ENCODE results near the gene MRPS2. TPM values are rescaled to one million over a fixed set of nuclear protein-coding genes. Genes with fewer than 3 reads are reported as not detected.

The MRPS2 gene
- polyA plus RNA-seq, 1 donor (not counting 4 experiments of a cell fraction or from before 2014, with no cell fraction given) = 44.7 TPM

- Histone ChIP-seq H3K27ac (ENCODE audit: control insufficient read depth, insufficient read depth, low read length) (peak overlapping the region; percentile 76), H3K9ac (ENCODE audit: control insufficient read depth, extremely low read depth, insufficient read depth, low read length) (peak overlapping the region; percentile 26), H3K4me2 (ENCODE audit: control insufficient read depth, extremely low read depth, insufficient read depth, low read depth, low read length) (peak overlapping the region; percentile 85)
Observed at GRCh38 chr9:135468854-135469521, 31.5 kb upstream of the MRPS2 start.

GRCh38 chr9:135471791-135472640 lies 28.5 kb upstream of the MRPS2 start:
- H2AFZ ChIP-seq (ENCODE audit: control insufficient read depth, low read length) = no peak overlapping the region
- no peaks in the 10 kb centered on the region for H3K9me1 ChIP-seq (ENCODE audit: control insufficient read depth, extremely low read depth, insufficient read depth, low read length)
- H3K9me3 ChIP-seq (ENCODE audit: control insufficient read depth, low read depth, low read length) = no peaks in the 10 kb centered on the region
- no peak overlapping the region for H3K9ac ChIP-seq (ENCODE audit: control insufficient read depth, extremely low read depth, insufficient read depth, low read length)
- no peaks in the 10 kb centered on the region for H4K20me1 ChIP-seq (ENCODE audit: control insufficient read depth, extremely low read depth, insufficient read depth, low read length)
- no peaks in the 10 kb centered on the region for H3K27me3 ChIP-seq (ENCODE audit: control insufficient read depth, extremely low read depth, insufficient read depth, low read length)
- no peaks in the 10 kb centered on the region for H3K36me3 ChIP-seq (ENCODE audit: control insufficient read depth in 2 of 2, extremely low read depth in 1 of 2, insufficient read depth in 2 of 2, low read length in 2 of 2)
- H3K27ac ChIP-seq (ENCODE audit: control insufficient read depth, insufficient read depth, low read length) = no peak overlapping the region
- dilution Hi-C loops (cut with MboI; ENCODE audit: extremely low pct_ligation_motif_present, low sequenced_read_pairs) = no loop called here
- no peak overlapping the region for H3K4me2 ChIP-seq (ENCODE audit: control insufficient read depth, extremely low read depth, insufficient read depth, low read depth, low read length)
- H3K79me2 ChIP-seq (ENCODE audit: control insufficient read depth, insufficient read depth, low read length) = no peaks in the 10 kb centered on the region
- H3K4me1 ChIP-seq (ENCODE audit: control insufficient read depth, extremely low read depth, insufficient read depth, low read length) = peaks cover 16% of the 10 kb centered on the region
- no peak for DNase-seq (ENCODE audit: low read depth, low spot score)
- no peak overlapping the region for H3K4me3 ChIP-seq (ENCODE audit: control insufficient read depth in 2 of 3, extremely low read depth in 1 of 3, insufficient read depth in 2 of 3, low read depth in 1 of 3, low read length in 3 of 3)
- FAIRE-seq = no peak
- TF ChIP-seq EZH2 (IDR thresholded peaks at IDR 0.05; ENCODE audit: low read length) (no peak), CTCF (optimal IDR thresholded peaks at IDR 0.05 in 1 of 3, IDR thresholded peaks at IDR 0.05 in 1 of 3, conservative IDR thresholded peaks at IDR 0.05 in 1 of 3; ENCODE audit: extremely low read depth in 1 of 3, insufficient read depth in 2 of 3, low read length in 3 of 3) (no peak)

More at GRCh38 chr9:135468854-135469521, 31.5 kb upstream of the MRPS2 start:
- no peak for TF ChIP-seq EZH2 (IDR thresholded peaks at IDR 0.05; ENCODE audit: low read length)
- TF ChIP-seq CTCF (optimal IDR thresholded peaks at IDR 0.05 in 1 of 3, IDR thresholded peaks at IDR 0.05 in 1 of 3, conservative IDR thresholded peaks at IDR 0.05 in 1 of 3; ENCODE audit: extremely low read depth in 1 of 3, insufficient read depth in 2 of 3, low read length in 3 of 3) = no peak
- peak; percentile 48 for DNase-seq (ENCODE audit: low read depth, low spot score)
- Histone ChIP-seq H4K20me1 (ENCODE audit: control insufficient read depth, extremely low read depth, insufficient read depth, low read length) (no peaks in the 10 kb centered on the region), H3K4me3 (ENCODE audit: control insufficient read depth in 2 of 3, extremely low read depth in 1 of 3, insufficient read depth in 2 of 3, low read depth in 1 of 3, low read length in 3 of 3) (peak overlapping the region in 2 of 3 experiments; percentile 35 to 52), H3K27me3 (ENCODE audit: control insufficient read depth, extremely low read depth, insufficient read depth, low read length) (no peaks in the 10 kb centered on the region), H3K4me1 (ENCODE audit: control insufficient read depth, extremely low read depth, insufficient read depth, low read length) (peaks cover 16% of the 10 kb centered on the region), H2AFZ (ENCODE audit: control insufficient read depth, low read length) (peak overlapping the region; percentile 63), H3K36me3 (ENCODE audit: control insufficient read depth in 2 of 2, extremely low read depth in 1 of 2, insufficient read depth in 2 of 2, low read length in 2 of 2) (no peaks in the 10 kb centered on the region), H3K9me1 (ENCODE audit: control insufficient read depth, extremely low read depth, insufficient read depth, low read length) (no peaks in the 10 kb centered on the region), H3K9me3 (ENCODE audit: control insufficient read depth, low read depth, low read length) (no peaks in the 10 kb centered on the region), H3K79me2 (ENCODE audit: control insufficient read depth, insufficient read depth, low read length) (no peaks in the 10 kb centered on the region)
- dilution Hi-C loops (cut with MboI; ENCODE audit: extremely low pct_ligation_motif_present, low sequenced_read_pairs) = no loop called here
- FAIRE-seq = peak; percentile 80

Data from keratinocyte (primary cell).